ENCODE results near the gene ASRGL1.

ASRGL1 gene

DNA sequence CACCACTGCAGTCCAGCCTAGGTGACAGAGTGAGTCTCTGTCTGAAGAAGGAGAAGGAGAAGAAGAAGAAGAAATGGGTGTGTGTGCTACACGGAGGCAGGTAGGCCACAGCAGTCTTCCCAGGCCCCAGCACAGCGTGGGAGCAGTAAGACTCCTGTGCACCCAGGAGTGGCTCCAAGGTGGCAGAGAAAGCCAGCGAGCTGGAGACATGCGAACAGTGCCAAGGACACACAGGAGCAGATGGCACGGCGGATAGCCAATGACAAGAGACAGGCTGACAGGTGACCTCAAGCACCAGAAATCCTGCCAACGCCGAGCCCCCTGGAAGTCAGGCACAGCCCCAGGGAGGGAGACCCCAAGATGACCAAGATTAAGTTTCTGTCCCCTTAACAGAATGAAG lies 72.6 kb downstream of the ASRGL1 start:
- H3K27me3 ChIP-seq (ENCODE audit: control insufficient read depth, insufficient read depth, low read length) = no peaks in the 10 kb centered on the region
- H3K9ac ChIP-seq (ENCODE audit: low read depth, low read length) = no peak overlapping the region

DNA sequence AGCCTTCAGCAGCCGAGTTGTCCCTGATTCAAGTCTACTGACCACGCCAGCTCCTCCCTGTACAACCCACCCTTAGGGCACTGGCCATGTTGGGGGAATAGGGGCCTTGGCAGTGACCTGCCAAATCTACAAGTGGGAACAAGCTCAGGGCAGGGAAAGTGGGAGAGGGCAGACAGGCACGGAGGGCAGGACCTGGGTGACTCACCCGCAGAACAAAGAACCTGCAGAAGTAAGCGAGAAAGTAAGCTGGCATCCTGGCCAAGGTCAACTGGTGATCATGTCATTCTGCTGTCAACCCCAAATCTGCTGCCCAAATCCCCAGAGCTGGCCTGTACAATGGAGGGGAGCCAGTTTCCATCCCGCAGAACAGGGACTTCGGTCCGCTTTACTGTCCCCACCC lies 73.7 kb downstream of the ASRGL1 start:
- Histone ChIP-seq H3K36me3 (ENCODE audit: control insufficient read depth, insufficient read depth, low read length) (no peaks in the 10 kb centered on the region), H3K4me1 (ENCODE audit: control insufficient read depth, insufficient read depth, low read length) (no peaks in the 10 kb centered on the region), H3K9me3 (ENCODE audit: control insufficient read depth, insufficient read depth, low read length) (no peaks in the 10 kb centered on the region), H3K9ac (ENCODE audit: low read depth, low read length) (no peak overlapping the region), H3K4me3 (ENCODE audit: low read depth, low read length) (no peak overlapping the region), H3K27me3 (ENCODE audit: control insufficient read depth, insufficient read depth, low read length) (no peaks in the 10 kb centered on the region)

More for the DNA sequence above, 72.6 kb downstream of the ASRGL1 start:
- Histone ChIP-seq H3K4me3 (ENCODE audit: low read depth, low read length) (no peak overlapping the region), H3K9me3 (ENCODE audit: control insufficient read depth, insufficient read depth, low read length) (no peaks in the 10 kb centered on the region), H3K4me1 (ENCODE audit: control insufficient read depth, insufficient read depth, low read length) (no peaks in the 10 kb centered on the region), H3K36me3 (ENCODE audit: control insufficient read depth, insufficient read depth, low read length) (no peaks in the 10 kb centered on the region)

- Histone ChIP-seq H3K27me3 (ENCODE audit: control insufficient read depth, insufficient read depth, low read length) (no peaks in the 10 kb centered on the region), H3K9me3 (ENCODE audit: control insufficient read depth, insufficient read depth, low read length) (no peaks in the 10 kb centered on the region), H3K36me3 (ENCODE audit: control insufficient read depth, insufficient read depth, low read length) (no peaks in the 10 kb centered on the region), H3K9ac (ENCODE audit: low read depth, low read length) (no peak overlapping the region), H3K4me3 (ENCODE audit: low read depth, low read length) (no peak overlapping the region), H3K4me1 (ENCODE audit: control insufficient read depth, insufficient read depth, low read length) (no peaks in the 10 kb centered on the region)
These were observed 74.3 kb downstream of the ASRGL1 start for GRCh38 chr11:62411524-62411923.

DNA sequence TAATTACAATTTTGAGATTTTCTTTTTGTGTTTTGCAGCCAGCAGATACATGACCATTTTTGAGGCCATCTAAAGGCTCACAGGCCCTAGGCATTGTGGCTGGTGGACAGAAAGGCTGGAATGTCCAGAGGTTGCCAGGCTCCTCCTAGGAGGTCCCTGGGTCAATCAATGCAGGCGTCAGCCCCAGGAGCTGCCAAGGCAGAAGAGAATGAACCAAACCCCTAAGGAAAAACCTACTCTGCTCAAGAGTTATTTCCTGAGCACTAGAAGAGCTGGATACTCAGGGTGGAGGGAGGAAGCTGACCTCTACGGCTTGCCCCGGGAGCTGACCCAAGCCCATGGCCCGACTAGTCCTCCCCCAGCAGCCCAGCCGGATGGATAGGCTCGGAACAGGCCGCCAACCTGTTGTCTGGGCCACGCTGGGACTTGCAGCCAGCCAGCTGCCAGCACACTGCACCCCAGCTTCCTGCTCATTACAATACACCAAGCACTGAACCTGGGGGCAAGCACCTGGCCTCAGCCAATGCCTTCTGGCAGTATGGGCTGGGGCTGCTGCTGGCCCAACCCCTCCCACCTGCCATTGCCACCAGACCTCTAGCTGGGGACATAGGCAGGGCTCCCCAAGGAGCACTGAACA lies 75.9 kb downstream of the ASRGL1 start:
- no peaks in the 10 kb centered on the region for H3K9me3 ChIP-seq (ENCODE audit: control insufficient read depth, insufficient read depth, low read length)
- no peaks in the 10 kb centered on the region for H3K36me3 ChIP-seq (ENCODE audit: control insufficient read depth, insufficient read depth, low read length)
- H3K4me1 ChIP-seq (ENCODE audit: control insufficient read depth, insufficient read depth, low read length) = no peaks in the 10 kb centered on the region
- no peak overlapping the region for H3K9ac ChIP-seq (ENCODE audit: low read depth, low read length)
- H3K4me3 ChIP-seq (ENCODE audit: low read depth, low read length) = no peak overlapping the region
- H3K27me3 ChIP-seq (ENCODE audit: control insufficient read depth, insufficient read depth, low read length) = no peaks in the 10 kb centered on the region

DNA sequence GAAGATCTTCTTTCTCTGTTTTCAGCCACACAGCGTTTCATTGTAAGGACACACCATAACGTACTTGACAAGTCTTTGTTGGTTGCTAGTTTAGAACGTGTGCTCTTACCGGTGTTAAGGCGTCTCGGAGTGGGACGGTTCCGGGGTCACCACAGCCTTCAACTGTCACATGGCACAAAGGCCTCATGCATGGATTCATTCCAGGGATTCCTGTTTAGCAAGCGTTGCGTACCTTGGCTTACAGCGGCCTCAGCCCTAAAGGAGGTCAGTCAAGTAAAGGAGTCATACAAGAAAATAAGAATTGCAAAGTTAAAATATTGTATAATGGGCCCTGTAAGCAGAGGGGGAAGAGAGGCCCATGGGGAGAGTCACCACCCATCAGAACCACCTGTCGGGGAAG lies 79.3 kb downstream of the ASRGL1 start:
- Histone ChIP-seq H3K9ac (ENCODE audit: low read depth, low read length) (no peak overlapping the region), H3K4me1 (ENCODE audit: control insufficient read depth, insufficient read depth, low read length) (no peaks in the 10 kb centered on the region), H3K36me3 (ENCODE audit: control insufficient read depth, insufficient read depth, low read length) (no peaks in the 10 kb centered on the region), H3K9me3 (ENCODE audit: control insufficient read depth, insufficient read depth, low read length) (no peaks in the 10 kb centered on the region), H3K27me3 (ENCODE audit: control insufficient read depth, insufficient read depth, low read length) (no peaks in the 10 kb centered on the region), H3K4me3 (ENCODE audit: low read depth, low read length) (no peak overlapping the region)

GRCh38 chr11:62418136-62418535 lies 80.9 kb downstream of the ASRGL1 start:
- Histone ChIP-seq H3K36me3 (ENCODE audit: control insufficient read depth, insufficient read depth, low read length) (no peaks in the 10 kb centered on the region), H3K27me3 (ENCODE audit: control insufficient read depth, insufficient read depth, low read length) (peaks cover 2% of the 10 kb centered on the region), H3K4me3 (ENCODE audit: low read depth, low read length) (no peak overlapping the region), H3K4me1 (ENCODE audit: control insufficient read depth, insufficient read depth, low read length) (no peaks in the 10 kb centered on the region), H3K9ac (ENCODE audit: low read depth, low read length) (no peak overlapping the region), H3K9me3 (ENCODE audit: control insufficient read depth, insufficient read depth, low read length) (no peaks in the 10 kb centered on the region)

GRCh38 chr11:62418733-62419132 lies 81.5 kb downstream of the ASRGL1 start, which contains the start of gene SCGB1A1:
Gene SCGB1A1, plus strand, starts transcription at chr11:62419033. Its CDS starts 63 bp downstream, at chr11:62419096.
- Histone ChIP-seq H3K4me1 (ENCODE audit: control insufficient read depth, insufficient read depth, low read length) (no peaks in the 10 kb centered on the region), H3K9me3 (ENCODE audit: control insufficient read depth, insufficient read depth, low read length) (no peaks in the 10 kb centered on the region), H3K27me3 (ENCODE audit: control insufficient read depth, insufficient read depth, low read length) (peaks cover 4% of the 10 kb centered on the region), H3K4me3 (ENCODE audit: low read depth, low read length) (no peak within 1 kb of the TSS), H3K9ac (ENCODE audit: low read depth, low read length) (no peak within 1 kb of the TSS), H3K36me3 (ENCODE audit: control insufficient read depth, insufficient read depth, low read length) (no peaks in the 10 kb centered on the region)

DNA sequence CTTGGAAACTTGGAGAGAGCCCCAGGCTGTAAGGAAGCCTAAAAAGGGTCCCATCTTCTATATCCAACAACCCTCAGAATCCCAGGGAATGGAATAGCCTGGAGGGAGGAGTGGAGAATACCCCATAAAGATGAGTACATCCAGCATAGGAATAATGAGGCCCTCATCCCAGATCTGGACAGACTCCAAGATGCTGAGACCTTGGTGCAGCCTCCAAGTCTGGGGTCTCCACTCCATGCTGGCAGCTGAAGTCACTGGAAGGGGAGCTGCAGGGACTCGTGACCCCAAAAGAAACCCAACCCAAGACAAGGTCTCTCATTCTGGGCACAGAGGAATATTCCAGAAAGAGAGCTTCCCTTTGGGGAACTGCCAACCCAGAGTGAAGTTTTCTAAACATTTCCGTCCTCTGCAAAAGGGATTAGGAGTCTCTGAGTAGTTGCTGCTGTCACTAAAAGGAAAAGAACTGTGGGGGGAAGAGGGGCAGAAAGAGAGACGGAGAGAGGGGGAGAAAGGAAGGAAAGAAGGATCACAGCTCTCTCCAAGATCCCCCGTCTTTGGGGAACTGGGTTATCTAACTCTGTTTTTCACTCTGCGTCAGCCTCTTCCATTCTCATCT lies 82.2 kb downstream of the ASRGL1 start:
- peaks cover 4% of the 10 kb centered on the region for H3K27me3 ChIP-seq (ENCODE audit: control insufficient read depth, insufficient read depth, low read length)
- no peak overlapping the region for H3K4me3 ChIP-seq (ENCODE audit: low read depth, low read length)
- no peaks in the 10 kb centered on the region for H3K36me3 ChIP-seq (ENCODE audit: control insufficient read depth, insufficient read depth, low read length)
- no peaks in the 10 kb centered on the region for H3K4me1 ChIP-seq (ENCODE audit: control insufficient read depth, insufficient read depth, low read length)
- no peaks in the 10 kb centered on the region for H3K9me3 ChIP-seq (ENCODE audit: control insufficient read depth, insufficient read depth, low read length)
- H3K9ac ChIP-seq (ENCODE audit: low read depth, low read length) = no peak overlapping the region

- Histone ChIP-seq H3K9ac (ENCODE audit: low read depth, low read length) (no peak overlapping the region), H3K27me3 (ENCODE audit: control insufficient read depth, insufficient read depth, low read length) (peaks cover 4% of the 10 kb centered on the region), H3K36me3 (ENCODE audit: control insufficient read depth, insufficient read depth, low read length) (no peaks in the 10 kb centered on the region), H3K4me3 (ENCODE audit: low read depth, low read length) (no peak overlapping the region), H3K4me1 (ENCODE audit: control insufficient read depth, insufficient read depth, low read length) (no peaks in the 10 kb centered on the region), H3K9me3 (ENCODE audit: control insufficient read depth, insufficient read depth, low read length) (no peaks in the 10 kb centered on the region)
These were observed 82.7 kb downstream of the ASRGL1 start for GRCh38 chr11:62419943-62420342.

DNA sequence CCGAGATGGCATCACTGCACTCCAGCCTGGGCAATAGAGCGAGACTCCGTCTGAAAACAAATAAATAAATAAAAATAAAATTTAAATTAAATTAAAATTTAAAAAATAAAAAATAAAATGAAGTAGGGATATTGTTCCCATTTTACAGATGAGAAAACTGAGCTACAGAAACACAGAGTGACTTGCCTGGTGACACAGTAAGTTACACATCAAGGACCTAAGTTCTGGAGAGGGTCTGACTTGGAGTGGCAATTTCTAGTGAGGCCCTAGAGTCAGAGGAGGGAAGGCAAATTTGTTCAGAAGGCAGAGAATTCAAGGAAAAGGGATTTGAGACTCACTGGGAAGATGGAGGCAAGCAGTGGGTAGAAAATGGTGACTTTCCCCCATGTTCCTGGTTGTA lies 83.6 kb downstream of the ASRGL1 start:
- no peaks in the 10 kb centered on the region for H3K36me3 ChIP-seq (ENCODE audit: control insufficient read depth, insufficient read depth, low read length)
- no peaks in the 10 kb centered on the region for H3K4me1 ChIP-seq (ENCODE audit: control insufficient read depth, insufficient read depth, low read length)
- H3K27me3 ChIP-seq (ENCODE audit: control insufficient read depth, insufficient read depth, low read length) = peaks cover 4% of the 10 kb centered on the region
- H3K9me3 ChIP-seq (ENCODE audit: control insufficient read depth, insufficient read depth, low read length) = no peaks in the 10 kb centered on the region
- H3K9ac ChIP-seq (ENCODE audit: low read depth, low read length) = no peak overlapping the region
- H3K4me3 ChIP-seq (ENCODE audit: low read depth, low read length) = no peak overlapping the region

GRCh38 chr11:62421996-62422395 lies 84.7 kb downstream of the ASRGL1 start:
- Histone ChIP-seq H3K4me3 (ENCODE audit: low read depth, low read length) (no peak overlapping the region), H3K27me3 (ENCODE audit: control insufficient read depth, insufficient read depth, low read length) (peaks cover 4% of the 10 kb centered on the region), H3K4me1 (ENCODE audit: control insufficient read depth, insufficient read depth, low read length) (peaks cover 5% of the 10 kb centered on the region), H3K9me3 (ENCODE audit: control insufficient read depth, insufficient read depth, low read length) (no peaks in the 10 kb centered on the region), H3K36me3 (ENCODE audit: control insufficient read depth, insufficient read depth, low read length) (no peaks in the 10 kb centered on the region), H3K9ac (ENCODE audit: low read depth, low read length) (no peak overlapping the region)

GRCh38 chr11:62423012-62423411 lies 85.8 kb downstream of the ASRGL1 start:
- Histone ChIP-seq H3K9ac (ENCODE audit: low read depth, low read length) (no peak overlapping the region), H3K36me3 (ENCODE audit: control insufficient read depth, insufficient read depth, low read length) (no peaks in the 10 kb centered on the region), H3K4me1 (ENCODE audit: control insufficient read depth, insufficient read depth, low read length) (peaks cover 5% of the 10 kb centered on the region), H3K4me3 (ENCODE audit: low read depth, low read length) (no peak overlapping the region), H3K9me3 (ENCODE audit: control insufficient read depth, insufficient read depth, low read length) (no peaks in the 10 kb centered on the region), H3K27me3 (ENCODE audit: control insufficient read depth, insufficient read depth, low read length) (peaks cover 4% of the 10 kb centered on the region)

Data from iPS-15b (cell line).